H1 (cell line): ENCODE measurements around the gene TPRG1L. TPM values are rescaled to one million over a fixed set of nuclear protein-coding genes. Genes with fewer than 3 reads are reported as not detected.

Experiments used
- CTCF ChIA-PET: fragments of 300-600 bp; sonication (Branson Sonifier 250); formaldehyde crosslinking; loops from one replicate; lab custom pipeline; 2021; ENCODE audit not compliant: partially characterized antibody; lab: Charles Lee
- POLR2A ChIA-PET: fragments of 300-600 bp; sonication (Branson Sonifier 250); formaldehyde crosslinking; loops from one replicate; lab custom pipeline; 2021; ENCODE audit warnings: inconsistent platforms; ENCODE audit not compliant: partially characterized antibody; lab: Charles Lee
- DNase-seq, 2 experiments: peaks; one replicate each; pipeline versions ENCODE4 v3.0.0 to v3.0.0-alpha.2; 2010 to 2022; ENCODE audit warnings: low spot score in 2 of 2, low read depth in 1 of 2, mixed read lengths in 1 of 2
- FAIRE-seq: peaks from 2 replicates; lab custom pipeline; 2011; peaks lifted over from hg19 to GRCh38; lab: Jason Lieb, UNC
- H2AFZ ChIP-seq: 2 replicates; pipeline ENCODE4 v1.8.1; 2012; ENCODE audit warnings: low read length, inconsistent platforms
- H2AK5ac ChIP-seq: 2 replicates; pipeline ENCODE4 v1.6.1; 2013; ENCODE audit warnings: low read depth, low read length
- H2BK120ac ChIP-seq: replicated peaks from 2 replicates; pipeline ENCODE3; 2013; ENCODE audit warnings: low read depth, low read length, inconsistent platforms
- H2BK12ac ChIP-seq: 2 replicates; pipeline ENCODE4 v1.6.1; 2013; ENCODE audit warnings: low read depth, low read length
- H2BK15ac ChIP-seq: 2 replicates; pipeline ENCODE4 v1.6.1; 2013; ENCODE audit warnings: low read length
- H2BK20ac ChIP-seq: 2 replicates; pipeline ENCODE4 v1.6.1; 2013; ENCODE audit warnings: low read length
- H2BK5ac ChIP-seq: 2 replicates; pipeline ENCODE4 v1.6.1; 2013; ENCODE audit warnings: low read depth, low read length
- H3K14ac ChIP-seq: 2 replicates; pipeline ENCODE4 v1.6.1; 2013; ENCODE audit warnings: inconsistent platforms; ENCODE audit not compliant: insufficient read length
- H3K18ac ChIP-seq: 2 replicates; pipeline ENCODE4 v1.6.1; 2013; ENCODE audit warnings: low read length; ENCODE audit errors: extremely low read depth
- H3K23ac ChIP-seq: 2 replicates; pipeline ENCODE4 v1.6.1; 2013; ENCODE audit warnings: inconsistent platforms; ENCODE audit not compliant: insufficient read length
- H3K23me2 ChIP-seq: 2 replicates; pipeline ENCODE4 v1.6.1; 2013; ENCODE audit warnings: low read depth, low read length
- H3K27ac ChIP-seq: 2 replicates; pipeline ENCODE4 v1.6.1; 2011; ENCODE audit warnings: low read depth, low read length, inconsistent platforms
- H3K27me3 ChIP-seq, 4 experiments: replicated peaks in 1 of 4; 1 replicate in 1 of 4; 2 replicates in 3 of 4; pipeline versions ENCODE4 v1.6.1 to v1.8.1; 2011 to 2013; ENCODE audit warnings: low read length in 3 of 4, mild to moderate bottlenecking in 3 of 4, inconsistent platforms in 2 of 4, mixed read lengths in 2 of 4, moderate library complexity in 1 of 4; ENCODE audit not compliant: control insufficient read depth in 3 of 4, insufficient read depth in 3 of 4; ENCODE audit errors: extremely low read depth in 1 of 4
- H3K36me3 ChIP-seq, 4 experiments: 2 replicates each; pipeline versions ENCODE4 v1.6.1 to v1.8.1; 2011 to 2013; ENCODE audit warnings: mild to moderate bottlenecking in 4 of 4, low read length in 3 of 4, moderate library complexity in 2 of 4, control low read depth in 1 of 4, inconsistent platforms in 1 of 4; ENCODE audit not compliant: insufficient read depth in 4 of 4, control insufficient read depth in 2 of 4
- H3K4ac ChIP-seq: replicated peaks from 2 replicates; pipeline ENCODE3; 2013; ENCODE audit warnings: low read length, low read depth, mixed read lengths, inconsistent platforms; ENCODE audit not compliant: insufficient read length
- H3K4me1 ChIP-seq, 4 experiments: replicated peaks in 1 of 4; 1 replicate in 1 of 4; 2 replicates in 3 of 4; pipeline versions ENCODE4 v1.6.1 to v1.8.1; 2011 to 2013; ENCODE audit warnings: low read length in 3 of 4, inconsistent platforms in 2 of 4, mixed read lengths in 1 of 4; ENCODE audit not compliant: insufficient read depth in 4 of 4, control insufficient read depth in 3 of 4
- H3K4me2 ChIP-seq, 2 experiments: 2 replicates each; pipeline versions ENCODE4 v1.6.1 to v1.8.1; 2011 to 2013; ENCODE audit warnings: low read depth in 2 of 2, low read length in 2 of 2, control low read depth in 1 of 2, inconsistent platforms in 1 of 2, mild to moderate bottlenecking in 1 of 2; ENCODE audit not compliant: insufficient read depth in 1 of 2
- H3K4me3 ChIP-seq, 4 experiments: fragments of 200-600, 300-600 bp in 1 of 4; sonication (generic), shearing (Covaris generic), sonication (Bioruptor Twin) in 1 of 4; 2 replicates each; pipeline versions ENCODE4 v1.5.1 to v1.8.1; 2011 to 2016; ENCODE audit warnings: low read length in 4 of 4, low read depth in 3 of 4, control low read depth in 2 of 4, inconsistent platforms in 2 of 4, mild to moderate bottlenecking in 2 of 4, mixed read lengths in 1 of 4, moderate library complexity in 1 of 4; ENCODE audit not compliant: insufficient read depth in 2 of 4; ENCODE audit errors: extremely low read depth in 1 of 4
- H3K56ac ChIP-seq: replicated peaks from 2 replicates; pipeline ENCODE3; 2013; ENCODE audit warnings: low read depth, mild to moderate bottlenecking, mixed read lengths, low read length, inconsistent platforms; ENCODE audit not compliant: insufficient read length
- H3K79me1 ChIP-seq: 2 replicates; pipeline ENCODE4 v1.6.1; 2013; ENCODE audit warnings: low read depth, low read length, control low read depth
- H3K79me2 ChIP-seq, 2 experiments: 2 replicates each; pipeline versions ENCODE4 v1.6.1 to v1.8.1; 2012 to 2013; ENCODE audit warnings: low read length in 2 of 2, mild to moderate bottlenecking in 2 of 2, inconsistent platforms in 1 of 2; ENCODE audit not compliant: insufficient read depth in 2 of 2, control insufficient read depth in 1 of 2
- H3K9ac ChIP-seq, 4 experiments: replicated peaks in 1 of 4; 1 replicate in 1 of 4; 2 replicates in 3 of 4; pipeline versions ENCODE4 v1.6.1 to v1.8.1; 2011 to 2013; ENCODE audit warnings: low read depth in 3 of 4, low read length in 3 of 4, control low read depth in 2 of 4, mild to moderate bottlenecking in 2 of 4, moderate library complexity in 2 of 4, inconsistent platforms in 1 of 4; ENCODE audit errors: extremely low read depth in 1 of 4
- H3K9me3 ChIP-seq, 2 experiments: 2 replicates each; pipeline versions ENCODE4 v1.6.1 to v1.8.1; 2012 to 2013; ENCODE audit warnings: mild to moderate bottlenecking in 2 of 2, moderate library complexity in 2 of 2, control low read depth in 1 of 2, inconsistent platforms in 1 of 2, low read depth in 1 of 2, low read length in 1 of 2, mixed read lengths in 1 of 2; ENCODE audit not compliant: insufficient read depth in 2 of 2
- H4K20me1 ChIP-seq, 2 experiments: replicated peaks in 1 of 2; 2 replicates each; pipeline versions ENCODE3 to v1.8.1; 2011 to 2013; ENCODE audit warnings: inconsistent platforms in 2 of 2, low read length in 2 of 2, mild to moderate bottlenecking in 1 of 2; ENCODE audit not compliant: insufficient read depth in 2 of 2, control insufficient read depth in 1 of 2
- H4K5ac ChIP-seq: 2 replicates; pipeline ENCODE4 v1.6.1; 2013; ENCODE audit warnings: low read length, low read depth, mixed read lengths, inconsistent platforms; ENCODE audit not compliant: insufficient read length
- H4K8ac ChIP-seq: 2 replicates; pipeline ENCODE4 v1.8.0; 2013; ENCODE audit warnings: mild to moderate bottlenecking, moderate library complexity, low read length, inconsistent platforms; ENCODE audit not compliant: insufficient read depth; ENCODE audit errors: extremely low read depth
- H4K91ac ChIP-seq: replicated peaks from 2 replicates; pipeline ENCODE3; 2013; ENCODE audit warnings: low read length, mixed read lengths, inconsistent platforms; ENCODE audit not compliant: insufficient read length
- BRCA1 ChIP-seq: IDR thresholded peaks from 2 replicates; pipeline ENCODE4 v1.6.1; 2012; ENCODE audit warnings: low read depth, low read length, improper control_type of control experiment
- GTF2F1 ChIP-seq: IDR thresholded peaks from 2 replicates; pipeline ENCODE4 v1.6.1; 2012; ENCODE audit warnings: low read depth, low read length, improper control_type of control experiment, borderline replicate concordance
- NRF1 ChIP-seq: IDR thresholded peaks from 2 replicates; pipeline ENCODE4 v1.6.1; 2011; ENCODE audit warnings: mild to moderate bottlenecking, low read depth, low read length, improper control_type of control experiment
- POLR2AphosphoS5 ChIP-seq: IDR thresholded peaks from 2 replicates; pipeline ENCODE4 v1.6.1; 2011; ENCODE audit warnings: low read depth, low read length
- RBBP5 ChIP-seq: IDR thresholded peaks from 2 replicates; pipeline ENCODE4 v1.7.1; 2012; ENCODE audit warnings: low read depth, mild to moderate bottlenecking, inconsistent platforms, low read length, moderate library complexity, borderline replicate concordance
- SIRT6 ChIP-seq: IDR thresholded peaks from one replicate; pipeline ENCODE4 v1.7.1; 2012; ENCODE audit warnings: low read length, inconsistent platforms
- SP1 ChIP-seq: IDR thresholded peaks from 2 replicates; pipeline ENCODE4 v1.6.1; 2011; ENCODE audit warnings: low read depth, low read length
- SP4 ChIP-seq: IDR thresholded peaks from 2 replicates; pipeline ENCODE4 v1.6.1; 2012; ENCODE audit warnings: low read length, inconsistent platforms
- SRF ChIP-seq: IDR thresholded peaks from 2 replicates; pipeline ENCODE4 v1.6.1; 2011; ENCODE audit warnings: mild to moderate bottlenecking, low read depth, low read length, moderate library complexity
- SUZ12 ChIP-seq: fragments of 200-600 bp; sonication (generic); IDR thresholded peaks from 2 replicates; pipeline ENCODE4 v1.6.1; 2012; ENCODE audit warnings: mild to moderate bottlenecking, inconsistent platforms, low read length, moderate library complexity, mixed read lengths
- TCF12 ChIP-seq: IDR thresholded peaks from 2 replicates; pipeline ENCODE4 v1.6.1; 2011; ENCODE audit warnings: low read depth, mild to moderate bottlenecking, low read length
- WGBS, 2 experiments: shearing (Covaris generic) in 1 of 2; methylation state at CpG; one replicate each; pipeline versions ENCODE4 v1.1.6 to v1.1.7; 2013 to 2015; ENCODE audit warnings: low lambda C conversion rate in 2 of 2, mixed read lengths in 2 of 2, inconsistent platforms in 1 of 2, low coverage in 1 of 2, missing lambda C conversion rate in 1 of 2; ENCODE audit not compliant: insufficient replicate concordance in 2 of 2, insufficient coverage in 1 of 2, insufficient read length in 1 of 2; ENCODE audit errors: extremely low coverage in 1 of 2, missing lambda C conversion rate in 1 of 2; 5-methylcytosine and 5-hydroxymethylcytosine counted together
- polyA plus RNA-seq, 7 experiments: library from polyadenylated mRNA; depleted of rRNA in 3 of 7; stranded (reverse) in 5 of 7; unstranded in 2 of 7; fragments of >200 nt in 5 of 7; fragments of 200-250 nt in 2 of 7; gene quantifications; 1 replicate in 5 of 7; 2 replicates in 1 of 7; 4 replicates in 1 of 7; pipeline versions ENCODE4 v1.2.1 to v1.2.3, GENCODE V29; 2011 to 2013; ENCODE audit warnings: missing spikeins in 2 of 7, mixed read lengths in 2 of 7
- total RNA-seq: library from RNA; stranded (reverse); fragmentation: NEBNext Ultra II Directional; extraction: Animal tissue kit (Norgen Biotek cat#: 25700); gene quantifications from 2 replicates; pipeline ENCODE4 v1.2.1, GENCODE V29; 2021

The TPRG1L gene
- total and polyA plus RNA-seq, 2 of the 8 experiments (the other 6 are each of a cell fraction or from before 2014, with no cell fraction given), result 21.7 to 22.3 TPM

GRCh38 chr1:3584915-3585314 is 39.9 kb upstream of the TPRG1L start:
- no peak overlapping the region for H3K23ac ChIP-seq
- no peak overlapping the region for H2BK15ac ChIP-seq
- 0 out of 2 replicates have a peak overlapping the region, but pooled peaks have one; percentile 27 for H2BK12ac ChIP-seq
- H3K23me2 ChIP-seq, result 0 out of 2 replicates have a peak, but pooled peaks cover 3% of the 10 kb centered on the region
- TF ChIP-seq NRF1 (no peak), BRCA1 (no peak), GTF2F1 (no peak), SP4 (no peak), POLR2AphosphoS5 (no peak), TCF12 (no peak), SUZ12 (no peak), SP1 (no peak), SRF (no peak), SIRT6 (no peak), RBBP5 (no peak)
- no peak overlapping the region for H2AFZ ChIP-seq
- no peak overlapping the region for H2BK120ac ChIP-seq
- no peak overlapping the region for H4K91ac ChIP-seq
- H3K27me3 ChIP-seq, result no peaks in the 10 kb centered on the region
- ChIA-PET CTCF (interaction anchor here (0.8 to 1.7 kb wide), 5 partner anchors 10 to 132 kb away, joined by 3 to 7 read pairs (median 4); no protein-coding TSS in a partner anchor), POLR2A (no interaction called here)
- no peak overlapping the region for H4K8ac ChIP-seq
- no peak overlapping the region for H2BK20ac ChIP-seq
- H3K4me3 ChIP-seq, result no peak overlapping the region
- H3K79me1 ChIP-seq, result no peaks in the 10 kb centered on the region
- peaks cover 0 to 1% (median under 1%) of the 10 kb centered on the region in 4 experiments; a peak in 3 of 7 replicates for H3K4me1 ChIP-seq
- no peaks in the 10 kb centered on the region for H3K79me2 ChIP-seq
- H2BK5ac ChIP-seq, result 0 out of 2 replicates have a peak overlapping the region, but pooled peaks have one; percentile 71
- no peaks in the 10 kb centered on the region; a peak in 1 of 8 replicates for H3K36me3 ChIP-seq
- no peak overlapping the region for H3K9ac ChIP-seq
- DNase-seq, result no peak
- WGBS, 2 experiments, result 90% methylated on average over 7 of the region's 7 CpGs; no CpG with 5 or more reads in 1 of the 2 experiments
- H2AK5ac ChIP-seq, result 0 out of 2 replicates have a peak overlapping the region, but pooled peaks have one; percentile 82
- FAIRE-seq, result no peak
- H3K56ac ChIP-seq, result no peak overlapping the region
- no peak overlapping the region for H4K5ac ChIP-seq
- no peak overlapping the region for H3K4me2 ChIP-seq
- no peak overlapping the region for H3K27ac ChIP-seq
- no peak overlapping the region for H3K14ac ChIP-seq
- peaks cover 11 to 12% of the 10 kb centered on the region in 2 experiments; a peak in 2 of 4 replicates for H3K9me3 ChIP-seq
- no peak overlapping the region for H3K18ac ChIP-seq
- no peak overlapping the region for H3K4ac ChIP-seq
- H4K20me1 ChIP-seq, result peaks cover 0 to 4% of the 10 kb centered on the region in 2 experiments
